Stimulated activated CD4-positive, alpha-beta T cell treated with anti-CD3 and anti-CD28 coated beads, Interleukin-4, amount 100 ng/mL, for 1 hour (primary cell): ENCODE results near the gene C18orf63.

Source experiments
- DNase-seq: peaks from one replicate; pipeline ENCODE4 v3.0.0-alpha.2; 2020

Gene C18orf63

DNA sequence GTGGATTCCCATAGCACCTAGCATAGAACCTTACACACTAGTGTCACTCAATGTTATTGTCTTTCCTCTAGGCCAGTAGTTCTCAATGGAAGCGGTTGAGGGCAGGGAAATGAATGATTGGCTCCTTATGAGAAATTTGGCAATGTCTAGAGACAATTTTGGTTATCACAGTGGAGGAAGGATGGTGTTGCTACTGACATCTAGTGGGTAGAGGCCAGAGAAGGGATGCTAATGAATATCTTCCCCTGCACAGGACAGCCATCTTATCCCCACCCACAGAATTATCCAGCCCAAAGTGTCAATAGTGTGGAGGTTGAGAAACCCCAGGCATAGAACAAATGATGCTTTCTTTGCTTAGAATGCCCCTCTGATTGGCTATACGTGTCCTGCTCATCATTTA, 15.8 kb downstream of the C18orf63 start:
- DNase-seq, result no peak

DNA sequence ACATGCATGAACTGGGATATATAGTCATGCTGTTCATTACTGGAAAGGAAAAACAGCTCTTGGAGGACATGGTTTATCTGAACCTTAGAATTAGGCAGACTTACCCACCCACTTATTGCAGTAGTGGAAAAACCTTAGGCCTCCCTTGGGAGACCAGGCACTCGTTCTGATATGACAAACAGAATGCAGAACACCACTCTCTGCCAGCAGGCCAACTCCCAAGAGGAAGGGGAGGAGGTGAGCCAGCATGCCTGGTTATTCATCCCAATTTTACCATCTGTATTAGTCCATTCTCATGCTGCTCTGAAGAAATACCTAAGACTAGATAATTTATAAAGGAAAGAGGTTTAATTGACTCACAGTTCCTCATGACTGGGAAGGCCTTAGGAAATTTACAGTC, 17.5 kb downstream of the C18orf63 start:
- DNase-seq, result no peak

DNA sequence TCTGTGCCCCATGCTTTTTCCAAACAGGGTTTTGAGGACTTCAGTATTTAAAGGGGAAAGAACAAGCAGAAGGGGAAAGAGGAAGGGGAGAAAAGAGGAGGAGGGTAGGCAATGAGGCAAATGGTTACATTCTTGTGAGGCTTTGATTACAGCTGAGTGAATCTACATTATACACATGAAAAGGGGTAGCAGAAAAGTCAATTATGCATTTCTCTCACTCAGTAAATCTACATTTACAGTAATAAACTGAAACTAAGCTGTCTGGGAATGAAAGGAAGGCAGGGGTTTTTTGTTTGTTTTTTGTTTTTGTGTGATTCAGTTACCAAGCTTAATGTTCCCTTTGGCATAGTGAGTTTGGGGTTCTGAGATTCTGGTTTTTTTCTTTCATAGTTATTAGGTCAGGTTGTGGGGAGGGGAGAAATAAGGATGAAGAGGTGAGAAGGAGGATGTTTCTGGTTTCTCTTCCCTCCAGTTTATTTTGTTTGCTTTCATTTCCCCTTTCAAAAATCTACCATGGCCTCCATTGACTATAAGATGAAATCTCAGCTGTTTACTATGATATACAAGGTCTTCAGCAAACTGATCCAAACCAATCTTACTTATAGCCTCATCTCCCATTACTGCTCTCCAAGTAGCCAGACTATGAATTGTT, 18.7 kb downstream of the C18orf63 start:
- DNase-seq, result no peak

DNA sequence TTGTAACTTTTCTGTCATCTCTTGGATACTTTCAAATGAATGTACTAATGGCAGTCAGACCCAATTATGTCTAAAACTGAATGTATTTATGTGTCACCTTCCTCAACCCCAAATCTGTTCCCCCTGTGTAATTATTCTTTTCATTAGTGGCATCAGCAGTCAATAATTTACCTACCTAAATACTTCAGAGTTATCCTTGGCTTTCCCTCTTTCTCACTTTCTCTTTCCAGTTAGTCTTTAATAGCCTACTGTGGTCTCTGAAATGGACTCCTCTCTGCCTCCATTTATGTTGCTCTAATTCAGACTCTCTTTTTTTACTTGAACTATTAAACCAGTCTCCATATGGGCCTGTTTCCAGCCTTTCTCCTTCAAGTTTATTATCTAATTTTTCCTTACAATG, 21.0 kb downstream of the C18orf63 start:
- DNase-seq, result no peak

DNA sequence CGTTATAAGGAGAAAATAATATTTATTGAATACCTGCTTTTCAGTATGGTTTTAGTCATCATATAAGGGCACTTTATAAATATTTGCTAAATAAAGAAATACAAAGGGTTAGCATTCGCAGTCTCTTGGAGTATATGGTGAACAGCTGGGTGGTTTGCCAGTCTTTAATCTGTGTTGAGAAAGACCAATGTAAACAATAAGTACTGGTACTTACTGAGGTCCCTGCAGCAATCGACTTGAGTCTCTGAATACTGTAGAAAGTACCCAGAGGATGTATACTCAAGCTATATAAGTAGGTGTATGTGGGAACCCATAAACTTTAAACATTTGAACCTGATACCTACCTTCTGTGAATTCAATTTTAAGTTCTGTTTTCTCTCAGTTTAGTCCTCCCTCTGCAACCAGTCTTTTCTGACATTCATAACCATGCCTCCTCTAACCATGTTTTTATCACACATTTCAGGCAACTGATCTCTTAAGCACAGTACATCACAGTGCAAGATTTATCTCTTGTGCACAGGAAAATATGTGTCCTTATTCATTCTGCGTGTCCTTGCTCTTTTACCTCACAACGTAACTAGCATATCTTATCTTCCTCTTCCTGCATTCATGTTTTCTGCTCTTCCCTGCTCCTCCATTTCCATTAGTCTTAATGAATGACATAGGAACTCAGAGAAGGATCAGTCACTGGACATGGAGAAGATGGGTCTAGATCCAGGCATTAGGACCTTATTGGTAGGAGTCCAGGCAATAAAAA, 21.7 kb downstream of the C18orf63 start:
- DNase-seq, result no peak

DNA sequence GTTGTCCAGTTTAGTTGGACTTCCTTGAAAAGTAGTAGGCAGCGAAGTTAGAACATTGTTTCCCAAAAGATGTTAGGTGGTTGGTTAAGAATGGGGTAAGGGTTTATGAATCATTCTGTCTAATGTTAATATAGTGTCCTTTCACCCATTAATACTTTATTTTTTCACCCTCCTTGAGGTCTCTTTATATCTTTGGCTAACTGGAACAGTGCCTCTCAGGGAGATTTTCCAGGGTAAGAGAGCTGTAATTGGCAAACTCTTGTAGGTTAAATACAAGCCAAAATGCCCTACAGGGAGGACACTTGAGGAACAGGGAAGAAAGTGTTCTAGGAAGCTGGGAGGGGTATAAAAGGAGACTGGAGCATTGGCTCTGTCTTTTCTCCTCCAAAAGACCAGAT, 22.3 kb downstream of the C18orf63 start:
- no peak for DNase-seq

DNA sequence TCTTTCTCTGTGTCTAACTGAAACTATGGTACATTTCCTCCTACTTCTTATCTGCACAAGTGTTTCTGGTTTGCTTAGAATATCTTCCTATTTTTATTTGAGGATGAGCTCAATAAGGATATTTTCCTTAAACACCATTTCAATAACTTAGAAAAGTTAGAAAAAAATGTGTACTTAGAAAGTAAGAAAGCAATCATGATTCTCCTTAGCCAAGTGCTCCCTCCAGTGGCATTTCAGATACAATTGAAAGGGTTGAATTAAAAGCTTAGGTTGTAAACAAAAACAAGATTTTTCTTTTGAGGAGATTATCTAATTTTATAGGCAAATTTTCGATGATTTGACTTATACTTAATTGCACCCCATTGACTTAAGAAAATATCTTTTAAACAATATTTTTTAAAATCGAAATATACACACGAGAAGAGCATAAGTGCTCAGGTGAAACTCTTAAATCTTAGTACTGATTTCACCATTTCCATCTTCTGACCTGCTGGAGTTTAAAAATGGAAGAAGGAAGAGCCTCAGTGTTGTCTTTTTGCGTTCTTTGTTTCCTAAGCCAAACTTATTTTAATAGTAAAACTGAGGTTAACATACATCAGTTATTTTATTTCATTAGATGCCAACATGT, 26.9 kb downstream of the C18orf63 start:
- no peak for DNase-seq

DNA sequence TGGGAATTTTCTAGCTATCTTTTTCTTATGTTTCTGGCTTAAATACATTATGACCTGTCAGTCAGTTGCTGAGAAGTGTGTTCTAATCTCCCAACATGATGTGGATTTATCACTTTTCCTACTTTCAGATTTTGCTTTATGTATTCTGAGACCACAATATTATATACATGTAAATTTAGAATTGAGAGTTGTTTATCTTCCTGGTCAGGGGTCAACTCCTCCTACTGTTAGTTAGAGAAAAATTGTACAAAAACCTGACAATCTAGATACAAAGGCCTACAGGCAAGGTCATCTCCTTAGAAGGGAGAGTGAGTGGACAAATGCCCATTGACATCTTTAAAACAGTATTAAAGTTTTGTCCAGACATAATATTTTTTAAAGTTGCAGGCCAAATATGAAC, 30.6 kb downstream of the C18orf63 start:
- DNase-seq, result no peak

DNA sequence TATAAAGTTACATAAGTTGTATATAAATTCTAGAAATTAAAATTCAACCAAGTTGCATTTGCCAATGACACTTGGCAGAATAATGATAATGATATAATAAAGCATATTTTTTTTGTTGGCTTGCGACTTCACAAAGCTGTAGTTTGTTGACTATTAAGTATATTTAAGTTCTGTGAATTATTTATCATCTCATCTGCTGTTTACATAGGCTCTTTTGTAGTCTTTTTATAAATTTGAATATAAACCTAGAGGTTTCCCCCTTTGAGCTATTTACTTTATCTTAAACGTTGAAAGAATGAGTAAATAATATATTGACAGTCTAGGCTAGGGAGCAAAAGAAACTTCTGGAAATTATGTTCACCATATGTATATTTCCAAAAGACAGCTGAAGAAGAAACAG, 32.9 kb downstream of the C18orf63 start:
- DNase-seq, result no peak

DNA sequence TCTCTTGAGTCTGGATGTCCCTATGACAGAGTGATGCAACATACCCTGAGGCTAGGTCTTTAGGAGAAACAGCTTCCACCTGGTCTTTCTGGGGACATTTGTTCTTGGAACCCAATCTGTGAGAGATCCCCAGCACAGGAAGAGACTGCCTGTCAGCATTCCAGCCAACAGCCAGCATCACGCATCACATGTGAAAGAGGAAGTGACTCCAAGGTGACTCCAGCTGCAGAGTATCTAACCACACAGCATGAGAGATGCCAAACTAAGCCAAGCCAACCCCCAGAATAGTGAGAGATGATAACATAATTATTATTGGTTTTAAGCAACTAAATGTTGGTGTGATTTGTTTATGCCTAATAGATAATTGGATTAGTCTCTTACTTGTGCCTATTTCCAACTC, 35.7 kb downstream of the C18orf63 start:
- DNase-seq, result no peak

DNA sequence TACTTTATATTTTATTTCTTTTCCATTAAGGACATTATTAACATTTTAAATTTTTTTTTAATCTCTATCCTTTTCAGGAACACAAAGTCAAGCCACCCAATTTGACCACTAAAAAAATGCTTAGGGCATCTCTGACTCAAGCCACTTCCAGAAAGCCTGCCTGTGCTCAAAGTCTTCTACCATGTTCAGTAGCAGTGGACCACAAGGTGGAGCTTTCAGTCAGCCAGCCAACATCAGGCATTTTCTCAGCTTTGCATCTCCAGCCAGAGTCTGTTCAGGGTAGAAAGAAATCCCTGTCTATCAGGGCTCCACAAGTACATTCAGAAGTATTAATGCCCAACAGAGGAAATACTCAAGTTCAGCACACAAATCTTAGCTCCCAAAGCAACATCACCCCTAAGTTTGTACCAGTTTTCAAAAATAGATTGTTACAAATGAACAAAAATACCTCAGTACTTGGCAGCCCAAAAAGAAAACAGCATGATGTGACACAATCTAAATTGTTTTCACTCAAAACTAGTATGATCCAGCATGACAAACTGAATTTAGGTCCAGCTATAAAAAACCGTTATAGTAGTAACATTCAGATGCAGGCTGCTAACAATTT, 37.6 kb downstream of the C18orf63 start:
- peak; percentile 30 for DNase-seq

DNA sequence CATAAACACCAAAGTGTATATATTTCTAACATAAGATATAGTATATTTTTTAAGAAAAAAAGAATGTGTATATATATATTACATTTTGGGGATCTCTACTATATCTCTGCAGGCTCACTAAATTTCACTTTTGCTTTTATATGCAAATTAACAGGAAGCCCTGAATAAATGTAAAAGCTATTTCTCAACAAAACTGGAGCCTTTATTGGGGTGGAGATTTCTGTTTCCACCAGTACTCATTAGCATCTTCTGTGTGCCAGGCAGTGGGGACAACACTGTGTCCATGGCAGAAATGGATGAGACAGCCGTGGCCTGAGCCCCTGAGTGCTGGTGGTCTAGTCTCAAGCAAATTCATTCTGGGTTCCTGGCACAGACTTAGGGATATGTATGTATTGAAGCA, 41.3 kb downstream of the C18orf63 start:
- DNase-seq, result no peak

DNA sequence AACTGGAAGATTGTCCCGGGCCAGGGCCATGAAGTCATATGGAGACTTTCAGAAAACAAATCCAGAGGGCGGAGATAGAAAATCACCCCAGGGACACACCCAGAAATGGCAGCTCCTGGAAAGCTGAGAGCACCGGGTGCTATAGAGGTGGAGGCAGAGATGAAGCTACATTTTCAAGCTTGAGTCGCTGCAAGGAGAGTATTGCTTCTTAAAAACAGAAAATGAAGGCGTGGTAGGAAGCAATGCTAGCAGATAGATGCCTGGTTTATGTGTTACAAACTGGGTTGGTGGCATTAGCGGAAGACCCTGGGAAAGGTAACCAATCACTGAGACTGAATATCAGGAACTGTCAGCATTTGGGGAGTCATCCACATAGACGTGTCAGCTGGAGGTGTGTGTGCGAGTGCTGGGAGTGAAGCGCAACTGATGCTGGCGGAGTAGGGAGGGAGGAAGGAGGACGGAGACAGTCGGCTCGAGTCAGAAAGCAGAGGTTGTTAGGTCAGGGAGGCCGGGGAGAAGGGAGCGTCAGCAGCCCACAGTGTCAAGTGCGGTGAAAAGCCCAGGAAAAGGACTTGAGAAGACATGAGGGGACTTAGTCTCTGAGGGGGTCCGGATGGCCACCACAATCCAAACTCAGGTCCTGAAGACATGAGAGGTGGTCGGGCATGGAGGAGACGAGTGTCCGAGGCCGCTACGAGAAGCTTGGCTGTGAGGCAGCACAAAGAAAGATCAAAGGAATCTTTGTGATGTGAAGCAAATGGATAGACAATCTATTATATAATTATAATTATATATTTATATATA, 45.4 kb downstream of the C18orf63 start:
- DNase-seq, result no peak

DNA sequence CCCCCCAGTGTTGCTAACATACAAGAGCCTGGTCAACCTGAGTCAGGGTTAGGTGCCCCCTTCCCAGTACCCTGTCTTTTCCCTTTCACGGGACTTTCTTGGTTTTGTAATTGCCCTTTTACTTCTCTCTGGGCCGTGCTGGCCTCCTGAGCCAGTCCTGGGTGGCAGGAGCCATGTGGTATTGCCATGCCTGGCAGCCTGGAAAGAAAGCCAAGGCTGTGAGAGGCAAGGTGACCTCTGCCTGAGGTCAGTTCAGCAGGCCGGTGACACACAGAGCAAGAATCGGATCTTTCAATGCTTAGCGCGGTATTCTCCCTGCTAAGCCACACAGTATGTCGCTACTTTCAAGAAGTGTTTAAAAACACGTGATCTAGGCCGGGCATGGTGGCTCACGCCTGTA, 52.3 kb downstream of the C18orf63 start:
- DNase-seq, result no peak

DNA sequence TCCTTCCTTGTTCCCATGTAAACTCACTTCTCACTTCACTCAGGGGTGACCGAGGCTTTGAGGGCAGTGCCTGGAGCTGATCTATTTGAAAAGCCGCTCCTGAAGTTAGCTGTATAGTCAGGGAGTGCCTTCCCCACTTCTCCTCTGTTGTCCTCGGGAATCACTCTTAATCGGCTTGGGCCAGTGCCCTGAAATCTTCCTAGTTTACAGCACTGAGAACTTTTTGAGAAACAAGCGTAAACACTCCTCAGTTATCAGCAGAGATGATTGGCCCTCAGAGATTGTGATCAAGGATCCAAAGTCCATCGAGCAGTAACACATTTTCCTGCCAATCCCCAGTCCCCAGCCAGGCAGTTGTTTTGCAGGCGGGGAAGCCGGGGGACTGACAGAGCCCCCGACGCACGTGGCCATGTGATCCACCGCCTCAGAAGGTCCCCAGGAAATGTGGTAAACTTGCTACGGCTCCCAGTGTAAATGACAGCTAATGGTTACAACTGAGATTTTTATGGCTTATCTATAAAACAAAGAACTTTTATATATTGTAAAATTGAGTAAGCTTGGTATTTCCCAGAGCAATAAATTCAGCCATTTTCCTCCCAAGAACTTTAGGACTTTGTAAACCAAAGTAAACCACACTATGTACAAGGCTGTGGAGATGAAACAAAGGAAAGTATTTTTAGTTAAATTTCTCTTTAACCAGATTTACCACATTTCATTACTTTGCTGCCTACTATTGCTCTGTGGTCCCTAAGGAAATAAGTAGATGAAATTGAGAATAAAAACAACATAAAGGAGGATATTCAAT, 53.5 kb downstream of the C18orf63 start:
- DNase-seq, result no peak

DNA sequence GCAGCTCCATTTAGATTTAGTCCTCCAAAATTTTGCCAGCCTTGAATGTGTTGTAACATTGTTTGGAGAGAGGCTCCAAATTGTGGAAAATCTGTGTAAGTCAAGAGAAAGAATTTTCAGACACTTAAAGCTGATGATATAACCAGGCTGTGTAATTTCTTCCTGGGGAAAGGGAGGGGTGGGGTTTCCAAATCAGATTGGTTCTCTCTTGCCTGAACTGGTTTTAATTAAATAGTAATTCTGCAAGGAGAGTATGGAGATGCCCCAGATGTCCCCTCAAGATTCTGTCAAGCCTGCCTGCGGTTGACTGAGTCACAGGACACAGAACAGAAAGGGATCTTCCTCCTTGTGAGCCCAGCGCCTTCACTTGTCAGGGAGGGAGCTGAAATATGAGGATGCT, 54.5 kb downstream of the C18orf63 start:
- DNase-seq, result no peak

DNA sequence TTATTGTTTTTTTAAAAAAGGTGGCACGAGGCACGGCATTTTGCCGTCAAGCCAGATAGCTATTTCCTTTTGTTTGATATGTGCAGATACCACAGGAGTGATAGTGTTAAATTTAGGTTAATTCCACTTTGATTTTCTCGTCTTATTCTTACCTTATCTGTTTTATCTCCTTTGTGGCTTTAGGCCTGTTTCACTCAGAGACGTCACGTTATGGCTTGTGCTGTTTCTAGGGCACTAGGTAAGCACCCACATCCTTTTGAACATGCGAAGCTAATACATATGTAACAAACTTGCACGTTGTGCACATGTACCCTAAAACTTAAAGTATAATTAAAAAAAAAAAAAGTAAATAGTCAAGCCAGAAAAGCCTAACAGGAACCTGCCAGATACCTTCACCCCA, 57.8 kb downstream of the C18orf63 start:
- DNase-seq, result no peak

DNA sequence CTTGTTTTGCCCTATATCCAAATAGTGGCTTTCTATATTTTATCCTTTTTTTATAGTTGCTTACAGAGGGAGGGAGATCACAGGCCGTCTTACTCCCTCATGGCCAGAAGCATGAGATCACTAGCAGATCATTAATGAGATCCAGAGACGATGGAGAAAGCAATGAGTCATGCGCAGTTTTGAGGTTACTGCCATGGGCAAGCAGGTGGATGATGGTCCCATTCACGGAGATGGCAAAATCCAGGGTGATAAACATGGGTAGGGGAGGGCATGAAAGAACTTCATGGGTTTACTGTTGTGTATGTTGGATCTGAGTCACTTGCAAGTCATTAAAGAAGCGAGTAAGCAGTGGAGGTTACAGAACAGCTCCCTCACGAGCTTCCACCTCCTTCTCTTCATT, 60.4 kb downstream of the C18orf63 start:
- DNase-seq, result no peak

DNA sequence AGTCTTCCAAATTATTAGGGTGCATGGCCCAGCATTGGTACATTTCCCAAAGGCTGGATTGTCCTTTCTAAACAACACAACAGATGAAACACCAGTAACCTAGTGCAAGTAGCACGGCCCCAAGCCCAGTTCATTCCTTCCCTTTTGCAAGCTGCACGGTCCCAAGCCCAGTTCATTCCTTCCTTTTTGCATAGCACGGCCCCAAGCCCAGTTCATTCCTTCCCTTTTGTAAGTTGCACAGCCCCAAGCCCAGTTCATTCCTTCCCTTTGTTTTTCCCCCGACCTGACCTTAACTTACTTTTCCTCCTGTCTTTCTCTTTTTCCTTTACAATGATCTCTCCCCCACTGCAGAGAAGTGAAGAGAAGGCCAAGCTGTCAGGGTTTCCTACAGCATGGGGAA, 60.9 kb downstream of the C18orf63 start:
- no peak for DNase-seq

DNA sequence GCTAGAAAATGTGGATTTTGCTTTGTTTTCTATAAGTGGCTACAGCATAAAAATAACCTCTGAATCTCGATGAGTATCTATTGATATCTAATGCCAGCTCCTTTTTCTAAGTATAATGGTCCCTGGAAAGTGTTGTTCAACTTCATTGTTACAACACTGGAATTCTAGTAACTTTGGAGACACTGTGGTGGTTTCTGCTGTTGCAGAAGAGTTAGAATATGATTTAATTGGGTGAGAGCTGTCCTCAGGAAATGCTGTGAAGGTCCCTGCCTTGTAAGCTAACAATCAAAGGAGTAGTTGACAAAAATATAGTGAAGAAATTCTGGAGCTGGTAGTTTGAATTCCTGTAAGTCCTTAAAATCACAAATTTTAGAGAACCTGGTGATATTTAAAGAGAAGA, 62.1 kb downstream of the C18orf63 start:
- DNase-seq, result no peak

DNA sequence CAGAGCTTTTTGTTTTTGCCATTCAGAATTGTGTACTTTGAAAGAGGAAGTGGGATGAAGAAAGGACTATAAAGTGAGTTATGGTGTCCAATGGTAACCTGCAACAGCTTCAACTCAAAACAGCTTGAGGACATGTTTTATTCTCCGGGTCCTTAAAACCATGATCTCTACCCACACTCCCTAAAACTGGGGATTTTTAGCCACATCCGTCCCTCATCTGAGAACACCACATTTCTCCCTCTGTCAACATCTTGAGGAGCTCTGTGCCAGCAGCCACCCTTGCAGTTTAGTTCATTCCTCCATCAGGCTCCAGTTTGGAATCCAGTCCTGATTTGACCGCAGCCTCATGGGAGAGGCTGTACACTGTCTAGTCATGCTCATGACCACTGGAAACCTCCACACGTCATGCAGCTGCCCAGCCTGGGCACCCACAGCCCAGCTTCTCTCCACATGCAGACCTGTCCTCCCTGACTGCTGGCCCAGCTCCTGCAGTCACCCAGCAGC, 62.6 kb downstream of the C18orf63 start:
- DNase-seq, result no peak

DNA sequence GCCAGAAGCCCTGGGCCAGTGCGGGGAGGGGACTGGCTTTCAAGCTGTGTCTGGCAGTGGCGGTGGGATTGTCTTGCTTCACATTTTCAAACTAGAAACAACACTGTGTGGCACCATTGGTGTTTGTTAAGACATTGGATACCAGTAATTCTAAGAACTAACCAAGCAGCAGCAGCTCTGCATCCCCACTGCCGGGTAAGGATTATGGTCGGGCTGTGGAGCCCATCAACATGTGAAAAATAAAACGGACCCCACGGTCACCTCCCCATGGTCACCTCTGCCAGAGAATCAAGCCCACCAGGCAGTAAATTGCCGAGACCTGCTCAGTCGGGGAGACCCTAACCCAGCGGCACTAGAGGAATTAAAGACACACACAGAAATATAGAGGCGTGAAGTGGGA, 65.3 kb downstream of the C18orf63 start:
- DNase-seq, result no peak
